ENCODE measurements around the gene YBX2.

YBX2 gene

DNA sequence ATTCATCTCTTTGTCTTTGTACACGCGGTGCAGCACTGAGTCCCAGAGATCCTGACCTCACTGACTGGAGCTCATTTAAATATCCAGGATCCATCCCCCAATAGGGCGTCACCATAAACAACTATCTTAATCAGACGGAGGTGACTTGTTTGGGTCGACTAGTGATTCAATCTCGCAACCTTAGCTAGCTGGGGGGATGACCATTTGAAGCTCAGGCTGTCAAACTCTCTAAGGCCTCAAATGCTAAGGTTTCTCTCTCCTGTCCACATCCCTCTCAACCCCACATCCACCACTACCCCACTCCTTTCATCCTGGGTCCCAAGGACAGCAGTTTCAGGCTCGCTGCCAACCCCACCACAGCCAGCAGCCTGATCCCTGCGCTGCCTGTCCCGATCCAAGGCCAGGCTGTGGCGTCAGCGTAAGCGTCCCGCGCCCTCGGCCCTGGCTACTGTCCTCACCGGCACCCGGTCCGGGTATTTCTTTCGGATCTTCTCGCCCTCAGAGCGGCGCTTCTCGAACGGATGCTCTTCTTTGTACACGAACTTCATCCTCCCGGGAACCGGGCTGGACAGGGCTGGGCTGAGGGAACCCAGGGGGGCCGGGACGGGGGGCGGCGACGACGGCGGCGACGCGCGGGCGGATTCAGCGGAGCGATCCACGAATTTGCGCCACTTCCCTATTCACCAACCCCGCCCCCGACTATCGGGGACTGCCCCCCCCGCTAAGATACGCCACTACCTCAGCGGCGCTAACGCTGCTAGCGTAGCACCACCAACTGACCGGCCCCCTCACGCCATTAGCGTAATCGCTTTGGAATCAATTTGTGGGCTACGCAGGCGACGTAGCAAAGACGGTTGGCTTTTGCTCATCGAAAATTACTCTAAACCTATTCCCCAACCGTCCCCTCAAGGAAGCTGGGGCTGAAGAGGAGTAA lies 52.4 kb downstream of the YBX2 start, which contains the start of gene GABARAP:
GABARAP (minus strand) TSS at position 667 of the 934 bp plus-strand sequence; CDS start at position 548, 119 bp downstream.
- DNase-seq: peak; percentile 91

DNA sequence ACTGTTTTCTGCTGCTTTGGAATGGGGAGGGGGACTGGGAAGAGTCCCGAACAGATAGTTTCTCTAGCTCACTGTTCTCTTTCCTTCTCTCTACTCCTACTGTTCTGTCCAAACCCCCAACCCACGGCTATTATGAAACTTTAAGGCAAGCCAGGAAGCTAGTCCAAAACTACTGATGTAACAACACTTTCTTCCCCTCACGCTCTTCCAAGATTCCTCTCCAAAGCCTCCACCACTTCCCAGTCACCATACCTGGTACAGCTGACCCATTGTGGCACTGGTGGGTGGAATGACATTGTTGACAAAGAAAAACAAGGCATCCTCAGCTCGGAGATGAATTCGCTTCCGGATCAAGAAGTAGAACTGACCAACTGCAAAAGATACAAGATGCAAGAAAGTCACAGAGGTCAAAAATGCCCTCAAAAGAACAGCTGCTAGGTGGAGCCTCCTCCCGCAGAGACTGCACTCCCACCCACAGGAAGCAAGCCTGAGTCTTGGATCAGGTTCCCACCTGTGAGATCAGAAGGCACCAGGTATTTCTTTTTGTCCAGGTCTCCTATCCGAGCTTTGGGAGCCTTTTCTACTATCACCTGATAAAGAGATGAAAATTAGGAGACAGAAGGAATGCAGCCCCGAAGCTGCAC lies 53.2 kb downstream of the YBX2 start:
- no peak for DNase-seq

DNA sequence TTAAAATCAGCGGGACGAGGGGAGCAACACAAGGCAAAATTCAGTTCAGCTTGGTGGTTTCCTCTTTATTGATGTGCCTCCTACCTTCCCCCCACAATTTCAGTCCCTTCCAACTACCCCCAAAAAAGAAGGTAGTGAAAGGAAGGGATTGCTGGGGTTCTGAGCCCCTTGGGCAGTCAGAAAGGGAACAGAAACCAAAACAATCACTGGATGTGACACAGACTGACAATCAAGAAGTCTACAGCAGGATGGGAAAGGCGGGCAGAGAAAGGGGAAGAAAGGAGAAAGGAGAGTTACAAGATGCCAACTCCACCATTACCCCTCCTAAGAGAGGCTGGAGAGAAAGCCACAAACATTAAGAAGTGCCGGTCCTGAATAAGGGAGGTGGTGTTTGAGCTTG lies 54.1 kb downstream of the YBX2 start:
- DNase-seq: no peak

DNA sequence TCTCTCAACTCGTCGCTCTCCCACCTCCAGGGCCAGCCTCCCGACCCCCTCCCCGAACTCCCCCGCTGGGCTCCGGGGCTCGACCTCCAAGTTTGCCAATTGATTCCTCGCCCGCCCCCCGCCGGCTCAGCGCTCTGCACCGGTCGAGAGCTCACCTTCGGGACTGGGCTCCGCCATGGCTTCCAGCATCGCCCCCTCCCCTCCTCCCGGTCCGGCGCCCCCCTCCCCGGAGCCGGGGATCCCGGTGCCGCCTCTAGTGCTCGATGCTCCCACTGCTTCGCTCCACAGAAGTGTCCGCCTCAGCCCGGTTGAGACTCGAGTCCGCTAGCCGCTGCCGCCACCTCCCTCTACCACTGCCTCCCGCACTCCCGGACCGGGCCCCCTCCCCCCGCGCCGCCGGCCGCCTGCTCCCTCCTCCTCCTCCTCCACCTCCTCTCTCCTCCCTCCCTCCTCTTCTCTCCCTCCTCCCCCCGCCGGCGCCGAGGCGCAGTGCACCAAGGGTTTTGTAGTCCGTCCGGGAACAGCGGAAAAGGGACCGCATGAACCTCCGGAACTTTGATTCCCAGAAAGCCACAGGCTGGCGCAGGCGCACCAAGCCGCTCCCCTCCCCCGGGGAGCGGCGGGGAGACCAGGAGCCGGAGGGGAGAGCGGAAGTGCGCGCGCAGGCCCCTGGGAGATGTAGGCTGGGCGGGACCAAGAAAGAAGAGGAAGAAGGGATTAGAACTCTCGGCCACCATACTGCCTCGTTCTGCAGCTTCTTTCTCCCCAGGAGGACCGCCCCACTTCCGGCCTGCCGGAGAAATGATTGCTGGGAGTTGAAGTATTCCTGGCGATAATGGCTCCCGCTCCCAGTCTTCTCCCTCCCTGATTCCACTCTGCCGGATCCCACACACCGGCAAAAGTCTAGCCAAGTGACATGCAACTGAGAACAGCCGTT lies 55.1 kb downstream of the YBX2 start, which contains the start of gene PHF23:
PHF23 (minus strand) TSS at position 367 of the 937 bp plus-strand sequence; CDS start at position 189, 178 bp downstream.
- peak; percentile 98 for DNase-seq

DNA sequence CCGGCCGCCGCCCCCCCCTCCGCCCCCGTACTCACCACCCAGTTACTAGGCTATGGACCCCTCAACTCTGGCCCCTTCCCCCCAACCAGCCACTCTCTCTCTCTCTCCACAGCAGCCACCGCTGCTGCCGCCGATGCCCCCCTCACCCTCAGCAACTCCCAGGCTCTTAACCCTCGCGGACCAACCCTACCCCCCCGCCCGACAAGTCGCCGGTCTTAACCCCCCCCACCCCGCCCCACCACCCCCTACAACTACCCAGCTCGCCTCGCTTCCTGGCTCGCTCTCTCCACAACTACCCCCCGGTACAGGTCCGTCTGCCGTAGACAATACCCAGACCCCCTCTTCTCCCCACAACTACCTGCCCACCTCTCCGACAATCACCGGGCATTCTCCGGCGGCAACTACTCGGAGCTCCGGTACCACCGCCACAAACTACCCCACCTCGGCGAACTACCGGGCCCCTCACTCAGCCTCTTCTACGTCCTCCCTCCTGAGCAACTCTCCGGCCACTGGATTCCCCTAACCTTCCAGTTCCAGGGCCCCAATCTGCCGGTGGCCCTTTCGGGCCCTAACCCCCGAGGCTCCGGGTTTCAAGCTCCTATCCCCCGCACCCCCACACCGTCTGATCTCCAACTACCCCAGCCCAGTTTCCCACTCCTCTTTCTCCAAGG lies 55.9 kb downstream of the YBX2 start:
- DNase-seq: no peak
